ENCODE measurements around the gene TMEM53. TPM values are rescaled to one million over a fixed set of nuclear protein-coding genes. Genes with fewer than 3 reads are reported as not detected.
A peak's percentile ranks its signal among the peaks of the same experiment; 100 is the strongest.

The TMEM53 gene
- total RNA-seq, 1 experiment from 2014 or later, result 6.2 TPM

DNA sequence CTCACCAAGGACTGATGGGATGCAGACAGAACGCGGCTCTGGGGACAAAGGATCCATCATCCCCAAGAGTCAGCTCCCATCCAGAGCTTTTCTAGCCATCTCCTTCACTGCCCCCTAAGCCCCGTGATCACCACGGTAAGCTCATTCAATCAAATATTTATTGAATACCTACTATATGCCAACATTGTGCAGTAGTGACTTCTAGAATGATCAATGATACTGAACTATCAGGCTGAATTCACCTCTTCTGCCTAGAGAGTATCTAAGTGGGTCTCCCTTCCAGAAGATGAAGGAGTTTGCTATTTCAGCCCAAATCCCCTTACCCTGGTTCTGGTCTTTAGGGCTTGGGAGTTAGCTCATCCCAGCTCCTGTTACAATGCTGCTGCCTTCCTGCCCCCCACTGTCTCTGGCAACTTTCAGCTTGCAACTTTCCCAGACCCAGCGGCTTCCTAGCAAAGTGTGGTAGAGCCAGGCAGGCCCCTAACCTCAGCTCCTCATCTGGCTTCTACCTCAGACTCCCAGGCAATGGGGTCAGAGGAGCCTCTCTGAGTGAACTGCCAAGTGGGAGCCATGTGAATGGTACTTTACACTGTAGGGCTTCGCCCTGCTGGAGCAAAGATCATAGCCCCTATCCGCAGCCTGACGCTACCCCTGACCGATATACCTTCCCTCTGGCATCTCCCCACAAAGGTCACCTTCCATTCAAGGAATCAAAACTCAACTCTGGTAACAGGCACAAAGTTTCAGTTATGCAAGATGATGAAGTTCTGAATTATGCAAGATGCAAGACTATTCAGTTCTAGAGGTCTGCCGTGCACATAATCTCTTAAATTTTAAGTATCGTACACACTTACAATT, 20.9 kb downstream of the TMEM53 start:
- H4K91ac ChIP-seq (ENCODE audit: insufficient read length, low read depth, low read length), result no peak overlapping the region
- no peaks in the 10 kb centered on the region for H3K27me3 Mint-ChIP-seq (ENCODE audit: low read depth)
- no peak overlapping the region for H2BK120ac ChIP-seq (ENCODE audit: low read depth, low read length, poor library complexity, severe bottlenecking)
- H2AK5ac ChIP-seq (ENCODE audit: insufficient read length, low read length), result no peak overlapping the region
- no peaks in the 10 kb centered on the region for H3K9me3 Mint-ChIP-seq
- no peak overlapping the region for H2BK20ac ChIP-seq (ENCODE audit: low read depth, low read length, poor library complexity, severe bottlenecking)
- no peak overlapping the region for H3K27ac ChIP-seq (ENCODE audit: insufficient read length, low read depth, low read length)
- no peak overlapping the region for H4K5ac ChIP-seq (ENCODE audit: insufficient read length, low read depth, low read length)
- WGBS (ENCODE audit: extremely low coverage, insufficient read length, low lambda C conversion rate), result no CpG with 5 or more reads among the region's 11 CpGs
- no peak overlapping the region for H3K56ac ChIP-seq (ENCODE audit: insufficient read length, low read depth, low read length)
- no peak overlapping the region for H3T11ph ChIP-seq (ENCODE audit: low read length)
- H3K9ac ChIP-seq (ENCODE audit: extremely low read depth, insufficient read length, low read length), result no peak overlapping the region
- no peaks in the 10 kb centered on the region for H3K79me2 ChIP-seq (ENCODE audit: insufficient read depth, low read length)
- TF ChIP-seq, protein P1, sequence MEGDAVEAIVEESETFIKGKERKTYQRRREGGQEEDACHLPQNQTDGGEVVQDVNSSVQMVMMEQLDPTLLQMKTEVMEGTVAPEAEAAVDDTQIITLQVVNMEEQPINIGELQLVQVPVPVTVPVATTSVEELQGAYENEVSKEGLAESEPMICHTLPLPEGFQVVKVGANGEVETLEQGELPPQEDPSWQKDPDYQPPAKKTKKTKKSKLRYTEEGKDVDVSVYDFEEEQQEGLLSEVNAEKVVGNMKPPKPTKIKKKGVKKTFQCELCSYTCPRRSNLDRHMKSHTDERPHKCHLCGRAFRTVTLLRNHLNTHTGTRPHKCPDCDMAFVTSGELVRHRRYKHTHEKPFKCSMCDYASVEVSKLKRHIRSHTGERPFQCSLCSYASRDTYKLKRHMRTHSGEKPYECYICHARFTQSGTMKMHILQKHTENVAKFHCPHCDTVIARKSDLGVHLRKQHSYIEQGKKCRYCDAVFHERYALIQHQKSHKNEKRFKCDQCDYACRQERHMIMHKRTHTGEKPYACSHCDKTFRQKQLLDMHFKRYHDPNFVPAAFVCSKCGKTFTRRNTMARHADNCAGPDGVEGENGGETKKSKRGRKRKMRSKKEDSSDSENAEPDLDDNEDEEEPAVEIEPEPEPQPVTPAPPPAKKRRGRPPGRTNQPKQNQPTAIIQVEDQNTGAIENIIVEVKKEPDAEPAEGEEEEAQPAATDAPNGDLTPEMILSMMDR (conservative IDR thresholded peaks at IDR 0.05), result peak; percentile 14; the same call in 2 of the 3 replicates
- H2BK5ac ChIP-seq (ENCODE audit: insufficient read length, low read length), result no peak overlapping the region
- no peak for DNase-seq
- no peaks in the 10 kb centered on the region for H3K79me1 ChIP-seq (ENCODE audit: insufficient read depth, low read depth, low read length, poor library complexity, severe bottlenecking)
- H3K36me3 Mint-ChIP-seq (ENCODE audit: insufficient read depth in 1 of 3, low read depth in 3 of 3), result peaks cover 13 to 38% (median 32%) of the 10 kb centered on the region in 3 experiments; a peak in 6 of 7 replicates
- no peak overlapping the region for H3K23ac ChIP-seq (ENCODE audit: insufficient read length, low read depth, low read length)
- no peak overlapping the region for H3K4me2 ChIP-seq (ENCODE audit: insufficient read depth, insufficient read length, low read length)
- H3K4ac ChIP-seq (ENCODE audit: low read depth, low read length), result no peak overlapping the region
- no peaks in the 10 kb centered on the region for H3K27me3 ChIP-seq (ENCODE audit: insufficient read depth, low read length)
- H2BK12ac ChIP-seq (ENCODE audit: insufficient read length, low read depth, low read length), result no peak overlapping the region
- H3K23me2 ChIP-seq (ENCODE audit: insufficient read length, low read depth, low read length, poor library complexity, severe bottlenecking), result no peaks in the 10 kb centered on the region
- peak overlapping the region in 1 of 2 experiments; percentile 38; a peak in 1 of 5 replicates for H3K4me3 Mint-ChIP-seq
- H4K20me1 ChIP-seq (ENCODE audit: control insufficient read depth, insufficient read depth, insufficient read length), result no peaks in the 10 kb centered on the region
- no peak overlapping the region for H2AFZ ChIP-seq (ENCODE audit: low read length)
- H3K18ac ChIP-seq (ENCODE audit: insufficient read length, low read depth, low read length), result no peak overlapping the region
- no peak overlapping the region for H3K14ac ChIP-seq (ENCODE audit: insufficient read depth, low read length)
- no peak overlapping the region for H4K8ac ChIP-seq (replicated peaks; ENCODE audit: insufficient read length, low read depth, low read length)
- H3K4me1 Mint-ChIP-seq, result peaks cover 22 to 46% of the 10 kb centered on the region in 2 experiments
- H3K4me1 ChIP-seq (ENCODE audit: insufficient read depth, low read length), result no peaks in the 10 kb centered on the region
- H3K27ac Mint-ChIP-seq, result no peak overlapping the region
- no peaks in the 10 kb centered on the region for H3K9me3 ChIP-seq (ENCODE audit: control insufficient read depth, low read depth, low read length)
- H2BK15ac ChIP-seq (ENCODE audit: low read depth, low read length), result no peak overlapping the region
